ENCODE data around the gene SARNP. TPM values are rescaled to one million over a fixed set of nuclear protein-coding genes. Genes with fewer than 3 reads are reported as not detected.

Gene SARNP
- total and polyA plus RNA-seq, 9 of the 15 experiments (the other 6 are each of a cell fraction or from before 2014, with no cell fraction given): 70.1 to 400 (median 198) TPM

DNA sequence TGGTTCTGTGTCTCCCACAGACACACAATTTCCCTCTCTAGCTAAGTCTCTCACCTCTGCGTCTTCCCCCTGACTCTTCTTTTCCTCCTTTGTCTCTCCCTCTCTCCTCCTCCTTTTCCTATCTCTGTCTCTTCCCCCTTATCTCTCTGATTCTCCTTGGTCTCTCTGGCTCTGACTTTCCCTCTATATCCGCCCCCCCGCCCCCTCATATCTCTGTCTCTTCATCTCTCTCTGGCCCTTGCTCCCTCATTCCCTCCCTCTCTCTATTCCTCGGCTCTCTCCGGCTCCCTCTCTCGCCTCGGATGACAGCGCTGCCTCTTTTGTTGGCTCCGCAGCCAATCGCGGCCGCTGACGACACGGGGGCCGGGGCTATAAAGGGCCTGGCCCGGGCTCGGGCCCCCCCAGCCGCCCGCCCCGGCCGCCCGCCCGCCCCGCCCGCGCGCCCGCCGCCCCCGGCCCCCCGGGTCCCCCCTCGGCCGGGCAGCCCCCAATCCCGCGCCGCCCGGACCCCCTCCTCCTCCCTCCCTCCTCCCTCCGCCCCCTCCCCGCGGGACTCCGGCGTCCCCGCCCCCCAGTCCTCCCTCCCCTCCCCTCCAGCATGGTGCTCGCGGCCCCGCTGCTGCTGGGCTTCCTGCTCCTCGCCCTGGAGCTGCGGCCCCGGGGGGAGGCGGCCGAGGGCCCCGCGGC is 74.7 kb downstream of the SARNP start, which contains the start of gene GDF11 (continued):
- TF ChIP-seq MLX (CRISPR knock-in tag; conservative IDR thresholded peaks at IDR 0.05) (no peak), SRF (CRISPR knock-in tag; IDR thresholded peaks at IDR 0.05) (no peak), CREBBP (IDR thresholded peaks at IDR 0.05; ENCODE audit: low read depth, low read length) (no peak), CSDE1 (IDR thresholded peaks at IDR 0.05) (peak in 1 of 2 experiments; percentile 78; a peak in 3 of 4 replicates), ZBTB26 (CRISPR knock-in tag; IDR thresholded peaks at IDR 0.05) (peak; percentile 98), TRIM24 (IDR thresholded peaks at IDR 0.05) (peak; percentile 55 to 60; a peak in 2 of 4 replicates), HMGN3 (IDR thresholded peaks at IDR 0.05; ENCODE audit: borderline replicate concordance, extremely low read depth, insufficient read length, low read depth, low read length) (no peak), SREBF1 (IDR thresholded peaks at IDR 0.05; ENCODE audit: borderline replicate concordance, low read depth, low read length) (no peak), HCFC1 (IDR thresholded peaks at IDR 0.05; ENCODE audit: low read depth, low read length) (peak; percentile 48), MIER1 (IDR thresholded peaks at IDR 0.05; ENCODE audit: low read depth) (0 out of 2 replicates have a peak, but pooled peaks have one; percentile 51), SMARCA4 (IDR thresholded peaks at IDR 0.05) (peak; percentile 92), MAFF (IDR thresholded peaks at IDR 0.05; ENCODE audit: low read length) (no peak), TBL1XR1 (IDR thresholded peaks at IDR 0.05; ENCODE audit: low read length in 2 of 2) (no peak), ETV6 (IDR thresholded peaks at IDR 0.05; ENCODE audit: borderline replicate concordance in 1 of 2, low read depth in 2 of 2, low read length in 1 of 2) (no peak), ETV6 (CRISPR knock-in tag; IDR thresholded peaks at IDR 0.05; ENCODE audit: borderline replicate concordance) (no peak), ZBTB7A (IDR thresholded peaks at IDR 0.05; ENCODE audit: borderline replicate concordance, control insufficient read depth, low read depth, low read length) (no peak), EHMT2 (IDR thresholded peaks at IDR 0.05) (peak; percentile 72), EGR1 (conservative IDR thresholded peaks at IDR 0.05) (peak; percentile 95)
- TF ChIP-seq, protein P1, sequence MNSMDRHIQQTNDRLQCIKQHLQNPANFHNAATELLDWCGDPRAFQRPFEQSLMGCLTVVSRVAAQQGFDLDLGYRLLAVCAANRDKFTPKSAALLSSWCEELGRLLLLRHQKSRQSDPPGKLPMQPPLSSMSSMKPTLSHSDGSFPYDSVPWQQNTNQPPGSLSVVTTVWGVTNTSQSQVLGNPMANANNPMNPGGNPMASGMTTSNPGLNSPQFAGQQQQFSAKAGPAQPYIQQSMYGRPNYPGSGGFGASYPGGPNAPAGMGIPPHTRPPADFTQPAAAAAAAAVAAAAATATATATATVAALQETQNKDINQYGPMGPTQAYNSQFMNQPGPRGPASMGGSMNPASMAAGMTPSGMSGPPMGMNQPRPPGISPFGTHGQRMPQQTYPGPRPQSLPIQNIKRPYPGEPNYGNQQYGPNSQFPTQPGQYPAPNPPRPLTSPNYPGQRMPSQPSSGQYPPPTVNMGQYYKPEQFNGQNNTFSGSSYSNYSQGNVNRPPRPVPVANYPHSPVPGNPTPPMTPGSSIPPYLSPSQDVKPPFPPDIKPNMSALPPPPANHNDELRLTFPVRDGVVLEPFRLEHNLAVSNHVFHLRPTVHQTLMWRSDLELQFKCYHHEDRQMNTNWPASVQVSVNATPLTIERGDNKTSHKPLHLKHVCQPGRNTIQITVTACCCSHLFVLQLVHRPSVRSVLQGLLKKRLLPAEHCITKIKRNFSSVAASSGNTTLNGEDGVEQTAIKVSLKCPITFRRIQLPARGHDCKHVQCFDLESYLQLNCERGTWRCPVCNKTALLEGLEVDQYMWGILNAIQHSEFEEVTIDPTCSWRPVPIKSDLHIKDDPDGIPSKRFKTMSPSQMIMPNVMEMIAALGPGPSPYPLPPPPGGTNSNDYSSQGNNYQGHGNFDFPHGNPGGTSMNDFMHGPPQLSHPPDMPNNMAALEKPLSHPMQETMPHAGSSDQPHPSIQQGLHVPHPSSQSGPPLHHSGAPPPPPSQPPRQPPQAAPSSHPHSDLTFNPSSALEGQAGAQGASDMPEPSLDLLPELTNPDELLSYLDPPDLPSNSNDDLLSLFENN (IDR thresholded peaks at IDR 0.05; ENCODE audit: low read depth in 2 of 2, low read length in 2 of 2): no peak
- TF ChIP-seq, protein P2, sequence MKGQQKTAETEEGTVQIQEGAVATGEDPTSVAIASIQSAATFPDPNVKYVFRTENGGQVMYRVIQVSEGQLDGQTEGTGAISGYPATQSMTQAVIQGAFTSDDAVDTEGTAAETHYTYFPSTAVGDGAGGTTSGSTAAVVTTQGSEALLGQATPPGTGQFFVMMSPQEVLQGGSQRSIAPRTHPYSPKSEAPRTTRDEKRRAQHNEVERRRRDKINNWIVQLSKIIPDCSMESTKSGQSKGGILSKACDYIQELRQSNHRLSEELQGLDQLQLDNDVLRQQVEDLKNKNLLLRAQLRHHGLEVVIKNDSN (CRISPR knock-in tag; IDR thresholded peaks at IDR 0.05): no peak
- TF ChIP-seq, protein P3, sequence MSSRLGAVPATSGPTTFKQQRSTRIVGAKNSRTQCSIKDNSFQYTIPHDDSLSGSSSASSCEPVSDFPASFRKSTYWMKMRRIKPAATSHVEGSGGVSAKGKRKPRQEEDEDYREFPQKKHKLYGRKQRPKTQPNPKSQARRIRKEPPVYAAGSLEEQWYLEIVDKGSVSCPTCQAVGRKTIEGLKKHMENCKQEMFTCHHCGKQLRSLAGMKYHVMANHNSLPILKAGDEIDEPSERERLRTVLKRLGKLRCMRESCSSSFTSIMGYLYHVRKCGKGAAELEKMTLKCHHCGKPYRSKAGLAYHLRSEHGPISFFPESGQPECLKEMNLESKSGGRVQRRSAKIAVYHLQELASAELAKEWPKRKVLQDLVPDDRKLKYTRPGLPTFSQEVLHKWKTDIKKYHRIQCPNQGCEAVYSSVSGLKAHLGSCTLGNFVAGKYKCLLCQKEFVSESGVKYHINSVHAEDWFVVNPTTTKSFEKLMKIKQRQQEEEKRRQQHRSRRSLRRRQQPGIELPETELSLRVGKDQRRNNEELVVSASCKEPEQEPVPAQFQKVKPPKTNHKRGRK (tag; IDR thresholded peaks at IDR 0.05): peak; percentile 65

Data from K562 (cell line).